SK-MEL-5 (cell line): ENCODE results near the gene OR2T34. TPM values are rescaled to one million over a fixed set of nuclear protein-coding genes. Genes with fewer than 3 reads are reported as not detected.
"Not testable (repeated sequence)": the region's sequence is repeated elsewhere in the genome, so short reads cannot be mapped to it uniquely, and the experiment has no call there.

Experiments used
- DNase-seq: peaks from one replicate; pipeline ENCODE4 v3.0.0-alpha.2; 2016; ENCODE audit warnings: low read depth, low spot score
- in situ Hi-C: cut with HindIII; loops from 2 replicates; pipeline ENCODE4 v1.10.0; 2016; ENCODE audit warnings: low sequenced_read_pairs, high pct_unique_total_duplicates, low pct_unique_long_range_greater_than_20kb
- small RNA-seq, 2 experiments: library from RNA; depleted of rRNA; stranded (forward); fragments of <200 nt; gene quantifications; one replicate each; pipeline ENCODE3, GENCODE V24; 2014
- total RNA-seq: library from RNA; depleted of rRNA; stranded (reverse); fragments of >200 nt; shearing (Covaris generic); gene quantifications from 2 replicates; pipeline ENCODE4 v1.2.3, GENCODE V29; 2014; rRNA removed

The OR2T34 gene
- total RNA-seq, 1 experiment from 2014 or later = not detected

- DNase-seq, in situ Hi-C loops: not testable (repeated sequence)
Observed at GRCh38 chr1:248572049-248572448, 2.5 kb downstream of the OR2T34 start.

DNA sequence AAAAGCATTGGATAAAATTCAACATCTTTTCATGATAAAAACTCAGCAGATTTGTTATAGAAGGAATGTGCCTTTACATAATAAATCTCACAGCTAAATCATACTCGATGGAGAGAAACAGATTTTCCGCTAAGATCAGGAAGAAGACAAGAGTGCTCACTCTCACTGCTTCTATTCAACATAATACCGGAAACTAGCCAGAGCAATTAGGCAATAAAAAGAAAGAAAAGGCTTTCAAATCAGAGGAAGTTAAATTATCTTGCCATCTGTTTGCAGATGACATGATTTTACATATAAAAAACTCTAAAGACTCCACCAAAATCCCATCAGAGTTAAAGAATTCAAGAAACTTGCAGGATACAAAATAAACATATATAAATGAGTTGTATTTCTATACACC is 3.7 kb downstream of the OR2T34 start:
- DNase-seq, in situ Hi-C loops: not testable (repeated sequence)

- DNase-seq, in situ Hi-C loops: not testable (repeated sequence)
Observed at GRCh38 chr1:248569049-248569448, 5.5 kb downstream of the OR2T34 start.

DNA sequence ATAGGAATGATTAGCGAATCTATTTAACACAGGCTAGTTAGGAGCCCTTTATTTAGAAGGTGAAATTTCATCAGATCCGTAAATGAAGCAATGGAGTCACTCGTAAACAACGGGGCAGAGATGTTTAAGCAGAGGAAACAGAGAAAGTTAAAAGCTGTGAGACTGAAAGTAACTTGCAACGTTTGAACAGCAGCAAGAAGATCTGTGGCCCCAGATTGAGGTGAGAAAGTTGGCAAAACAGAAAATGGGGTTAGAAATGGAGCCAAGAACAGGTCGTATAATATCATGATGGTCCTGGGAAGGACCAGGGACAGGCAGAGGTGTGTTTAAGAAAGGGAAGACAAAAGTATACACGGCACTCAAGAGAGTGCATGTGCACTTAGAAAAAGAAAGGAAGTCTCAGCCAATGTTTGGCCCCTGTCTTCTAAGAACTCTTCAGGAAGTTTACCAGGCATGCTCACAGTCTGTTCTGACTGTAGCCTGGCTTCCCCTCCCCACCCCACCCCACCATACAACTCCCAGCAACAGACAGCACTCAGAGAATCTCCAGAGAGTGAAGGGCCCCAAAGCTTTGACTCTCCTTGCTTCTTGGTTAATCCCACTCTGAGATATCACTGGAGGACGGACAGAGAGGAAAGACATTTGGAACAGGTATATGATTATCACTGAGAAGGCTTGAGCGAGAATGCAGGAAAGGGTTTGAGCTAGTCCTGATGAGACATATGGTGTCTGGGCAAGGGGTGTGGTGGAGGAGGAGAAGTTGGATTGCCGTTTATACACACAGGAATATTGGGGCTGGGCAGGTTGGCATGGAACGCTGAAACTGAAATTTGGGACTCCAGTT is 8.8 kb downstream of the OR2T34 start:
- in situ Hi-C loops, DNase-seq: not testable (repeated sequence)

GRCh38 chr1:248562672-248563071 is 11.9 kb downstream of the OR2T34 start, which contains the start of gene OR2T29:
OR2T29 (minus strand) TSS chr1:248562772; CDS start chr1:248559491, 3,281 bp downstream.
- in situ Hi-C loops, DNase-seq: not testable (repeated sequence)

GRCh38 chr1:248551027-248551426 is 23.5 kb downstream of the OR2T34 start:
- in situ Hi-C loops, DNase-seq: not testable (repeated sequence)

- DNase-seq, in situ Hi-C loops: not testable (repeated sequence)
Observed at GRCh38 chr1:248547383-248547782, 27.2 kb downstream of the OR2T34 start.

GRCh38 chr1:248537449-248537848 is 37.1 kb downstream of the OR2T34 start:
- DNase-seq, in situ Hi-C loops: not testable (repeated sequence)

Small RNA genes within 50 kb of the gene (small RNA-seq; reads per million reads assigned to genes)
- 0 reads per million in 2 experiments for gene RF00019

Other genes with a start within 250 kb of the OR2T34 start
- gene OR14C36, start 226.0 kb downstream of the OR2T34 start, total RNA-seq = not detected in 2 replicates
- gene OR2T4, start 213.1 kb downstream of the OR2T34 start, total RNA-seq = not detected in 2 replicates
- gene OR2T6, start 199.0 kb downstream of the OR2T34 start, total RNA-seq = not detected in 2 replicates
- not detected in 2 replicates for gene OR2T1, start 171.7 kb downstream of the OR2T34 start, total RNA-seq
- not detected in 2 replicates for gene OR2T2, start 129.1 kb downstream of the OR2T34 start, total RNA-seq
- not detected in 2 replicates for gene OR2T3, start 101.4 kb downstream of the OR2T34 start, total RNA-seq
- not detected in 2 replicates for gene OR2T5, start 86.2 kb downstream of the OR2T34 start, total RNA-seq
- gene OR2G6, start 66.7 kb downstream of the OR2T34 start, total RNA-seq = not detected in 2 replicates
- not detected in 2 replicates for gene OR2T29, start 12.0 kb downstream of the OR2T34 start, total RNA-seq
- not detected in 2 replicates for gene OR2T10, start 22.9 kb upstream of the OR2T34 start, total RNA-seq
- gene OR2T11, start 60.3 kb upstream of the OR2T34 start, total RNA-seq = not detected in 2 replicates
- gene OR2T35, start 70.5 kb upstream of the OR2T34 start, total RNA-seq = not detected in 2 replicates
- not detected in 2 replicates for gene OR2T27, start 80.8 kb upstream of the OR2T34 start, total RNA-seq
- not detected in 2 replicates for gene OR14I1, start 128.0 kb upstream of the OR2T34 start, total RNA-seq
- 2.3 and 2.4 TPM in 2 replicates for gene LYPD8, start 181.0 kb upstream of the OR2T34 start, total RNA-seq